H1 (cell line): ENCODE measurements around the gene ARL6IP4. TPM values are rescaled to one million over a fixed set of nuclear protein-coding genes. Genes with fewer than 3 reads are reported as not detected.
A peak's percentile ranks its signal among the peaks of the same experiment; 100 is the strongest.

ENCODE experiments used
- CTCF ChIA-PET: fragments of 300-600 bp; sonication (Branson Sonifier 250); formaldehyde crosslinking; loops from one replicate; lab custom pipeline; 2021; ENCODE audit not compliant: partially characterized antibody; lab: Charles Lee
- POLR2A ChIA-PET: fragments of 300-600 bp; sonication (Branson Sonifier 250); formaldehyde crosslinking; loops from one replicate; lab custom pipeline; 2021; ENCODE audit warnings: inconsistent platforms; ENCODE audit not compliant: partially characterized antibody; lab: Charles Lee
- DNase-seq, 2 experiments: peaks; one replicate each; pipeline versions ENCODE4 v3.0.0 to v3.0.0-alpha.2; 2010 to 2022; ENCODE audit warnings: low spot score in 2 of 2, low read depth in 1 of 2, mixed read lengths in 1 of 2
- FAIRE-seq: peaks from 2 replicates; lab custom pipeline; 2011; peaks lifted over from hg19 to GRCh38; lab: Jason Lieb, UNC
- H2AFZ ChIP-seq: 2 replicates; pipeline ENCODE4 v1.8.1; 2012; ENCODE audit warnings: low read length, inconsistent platforms
- H2AK5ac ChIP-seq: 2 replicates; pipeline ENCODE4 v1.6.1; 2013; ENCODE audit warnings: low read depth, low read length
- H2BK120ac ChIP-seq: replicated peaks from 2 replicates; pipeline ENCODE3; 2013; ENCODE audit warnings: low read depth, low read length, inconsistent platforms
- H2BK12ac ChIP-seq: 2 replicates; pipeline ENCODE4 v1.6.1; 2013; ENCODE audit warnings: low read depth, low read length
- H2BK15ac ChIP-seq: 2 replicates; pipeline ENCODE4 v1.6.1; 2013; ENCODE audit warnings: low read length
- H2BK20ac ChIP-seq: 2 replicates; pipeline ENCODE4 v1.6.1; 2013; ENCODE audit warnings: low read length
- H2BK5ac ChIP-seq: 2 replicates; pipeline ENCODE4 v1.6.1; 2013; ENCODE audit warnings: low read depth, low read length
- H3K14ac ChIP-seq: 2 replicates; pipeline ENCODE4 v1.6.1; 2013; ENCODE audit warnings: inconsistent platforms; ENCODE audit not compliant: insufficient read length
- H3K18ac ChIP-seq: 2 replicates; pipeline ENCODE4 v1.6.1; 2013; ENCODE audit warnings: low read length; ENCODE audit errors: extremely low read depth
- H3K23ac ChIP-seq: 2 replicates; pipeline ENCODE4 v1.6.1; 2013; ENCODE audit warnings: inconsistent platforms; ENCODE audit not compliant: insufficient read length
- H3K23me2 ChIP-seq: 2 replicates; pipeline ENCODE4 v1.6.1; 2013; ENCODE audit warnings: low read depth, low read length
- H3K27ac ChIP-seq: 2 replicates; pipeline ENCODE4 v1.6.1; 2011; ENCODE audit warnings: low read depth, low read length, inconsistent platforms
- H3K27me3 ChIP-seq, 4 experiments: replicated peaks in 1 of 4; 1 replicate in 1 of 4; 2 replicates in 3 of 4; pipeline versions ENCODE4 v1.6.1 to v1.8.1; 2011 to 2013; ENCODE audit warnings: low read length in 3 of 4, mild to moderate bottlenecking in 3 of 4, inconsistent platforms in 2 of 4, mixed read lengths in 2 of 4, moderate library complexity in 1 of 4; ENCODE audit not compliant: control insufficient read depth in 3 of 4, insufficient read depth in 3 of 4; ENCODE audit errors: extremely low read depth in 1 of 4
- H3K36me3 ChIP-seq, 4 experiments: 2 replicates each; pipeline versions ENCODE4 v1.6.1 to v1.8.1; 2011 to 2013; ENCODE audit warnings: mild to moderate bottlenecking in 4 of 4, low read length in 3 of 4, moderate library complexity in 2 of 4, control low read depth in 1 of 4, inconsistent platforms in 1 of 4; ENCODE audit not compliant: insufficient read depth in 4 of 4, control insufficient read depth in 2 of 4
- H3K4ac ChIP-seq: replicated peaks from 2 replicates; pipeline ENCODE3; 2013; ENCODE audit warnings: low read length, low read depth, mixed read lengths, inconsistent platforms; ENCODE audit not compliant: insufficient read length
- H3K4me1 ChIP-seq, 4 experiments: replicated peaks in 1 of 4; 1 replicate in 1 of 4; 2 replicates in 3 of 4; pipeline versions ENCODE4 v1.6.1 to v1.8.1; 2011 to 2013; ENCODE audit warnings: low read length in 3 of 4, inconsistent platforms in 2 of 4, mixed read lengths in 1 of 4; ENCODE audit not compliant: insufficient read depth in 4 of 4, control insufficient read depth in 3 of 4
- H3K4me2 ChIP-seq, 2 experiments: 2 replicates each; pipeline versions ENCODE4 v1.6.1 to v1.8.1; 2011 to 2013; ENCODE audit warnings: low read depth in 2 of 2, low read length in 2 of 2, control low read depth in 1 of 2, inconsistent platforms in 1 of 2, mild to moderate bottlenecking in 1 of 2; ENCODE audit not compliant: insufficient read depth in 1 of 2
- H3K4me3 ChIP-seq, 4 experiments: fragments of 200-600, 300-600 bp in 1 of 4; sonication (generic), shearing (Covaris generic), sonication (Bioruptor Twin) in 1 of 4; 2 replicates each; pipeline versions ENCODE4 v1.5.1 to v1.8.1; 2011 to 2016; ENCODE audit warnings: low read length in 4 of 4, low read depth in 3 of 4, control low read depth in 2 of 4, inconsistent platforms in 2 of 4, mild to moderate bottlenecking in 2 of 4, mixed read lengths in 1 of 4, moderate library complexity in 1 of 4; ENCODE audit not compliant: insufficient read depth in 2 of 4; ENCODE audit errors: extremely low read depth in 1 of 4
- H3K56ac ChIP-seq: replicated peaks from 2 replicates; pipeline ENCODE3; 2013; ENCODE audit warnings: low read depth, mild to moderate bottlenecking, mixed read lengths, low read length, inconsistent platforms; ENCODE audit not compliant: insufficient read length
- H3K79me1 ChIP-seq: 2 replicates; pipeline ENCODE4 v1.6.1; 2013; ENCODE audit warnings: low read depth, low read length, control low read depth
- H3K79me2 ChIP-seq, 2 experiments: 2 replicates each; pipeline versions ENCODE4 v1.6.1 to v1.8.1; 2012 to 2013; ENCODE audit warnings: low read length in 2 of 2, mild to moderate bottlenecking in 2 of 2, inconsistent platforms in 1 of 2; ENCODE audit not compliant: insufficient read depth in 2 of 2, control insufficient read depth in 1 of 2
- H3K9ac ChIP-seq, 4 experiments: replicated peaks in 1 of 4; 1 replicate in 1 of 4; 2 replicates in 3 of 4; pipeline versions ENCODE4 v1.6.1 to v1.8.1; 2011 to 2013; ENCODE audit warnings: low read depth in 3 of 4, low read length in 3 of 4, control low read depth in 2 of 4, mild to moderate bottlenecking in 2 of 4, moderate library complexity in 2 of 4, inconsistent platforms in 1 of 4; ENCODE audit errors: extremely low read depth in 1 of 4
- H3K9me3 ChIP-seq, 2 experiments: 2 replicates each; pipeline versions ENCODE4 v1.6.1 to v1.8.1; 2012 to 2013; ENCODE audit warnings: mild to moderate bottlenecking in 2 of 2, moderate library complexity in 2 of 2, control low read depth in 1 of 2, inconsistent platforms in 1 of 2, low read depth in 1 of 2, low read length in 1 of 2, mixed read lengths in 1 of 2; ENCODE audit not compliant: insufficient read depth in 2 of 2
- H4K20me1 ChIP-seq, 2 experiments: replicated peaks in 1 of 2; 2 replicates each; pipeline versions ENCODE3 to v1.8.1; 2011 to 2013; ENCODE audit warnings: inconsistent platforms in 2 of 2, low read length in 2 of 2, mild to moderate bottlenecking in 1 of 2; ENCODE audit not compliant: insufficient read depth in 2 of 2, control insufficient read depth in 1 of 2
- H4K5ac ChIP-seq: 2 replicates; pipeline ENCODE4 v1.6.1; 2013; ENCODE audit warnings: low read length, low read depth, mixed read lengths, inconsistent platforms; ENCODE audit not compliant: insufficient read length
- H4K8ac ChIP-seq: 2 replicates; pipeline ENCODE4 v1.8.0; 2013; ENCODE audit warnings: mild to moderate bottlenecking, moderate library complexity, low read length, inconsistent platforms; ENCODE audit not compliant: insufficient read depth; ENCODE audit errors: extremely low read depth
- H4K91ac ChIP-seq: replicated peaks from 2 replicates; pipeline ENCODE3; 2013; ENCODE audit warnings: low read length, mixed read lengths, inconsistent platforms; ENCODE audit not compliant: insufficient read length
- BCL11A ChIP-seq, 2 experiments: IDR thresholded peaks; one replicate each; pipeline ENCODE4 v1.6.1; 2011; ENCODE audit warnings: low read depth in 2 of 2, low read length in 2 of 2, mild to moderate bottlenecking in 2 of 2
- BRCA1 ChIP-seq: IDR thresholded peaks from 2 replicates; pipeline ENCODE4 v1.6.1; 2012; ENCODE audit warnings: low read depth, low read length, improper control_type of control experiment
- EGR1 ChIP-seq: IDR thresholded peaks from 2 replicates; pipeline ENCODE4 v1.6.1; 2011; ENCODE audit warnings: low read depth, low read length, borderline replicate concordance
- WGBS, 2 experiments: shearing (Covaris generic) in 1 of 2; methylation state at CpG; one replicate each; pipeline versions ENCODE4 v1.1.6 to v1.1.7; 2013 to 2015; ENCODE audit warnings: low lambda C conversion rate in 2 of 2, mixed read lengths in 2 of 2, inconsistent platforms in 1 of 2, low coverage in 1 of 2, missing lambda C conversion rate in 1 of 2; ENCODE audit not compliant: insufficient replicate concordance in 2 of 2, insufficient coverage in 1 of 2, insufficient read length in 1 of 2; ENCODE audit errors: extremely low coverage in 1 of 2, missing lambda C conversion rate in 1 of 2; 5-methylcytosine and 5-hydroxymethylcytosine counted together
- polyA plus RNA-seq, 7 experiments: library from polyadenylated mRNA; depleted of rRNA in 3 of 7; stranded (reverse) in 5 of 7; unstranded in 2 of 7; fragments of >200 nt in 5 of 7; fragments of 200-250 nt in 2 of 7; gene quantifications; 1 replicate in 5 of 7; 2 replicates in 1 of 7; 4 replicates in 1 of 7; pipeline versions ENCODE4 v1.2.1 to v1.2.3, GENCODE V29; 2011 to 2013; ENCODE audit warnings: missing spikeins in 2 of 7, mixed read lengths in 2 of 7
- total RNA-seq: library from RNA; stranded (reverse); fragmentation: NEBNext Ultra II Directional; extraction: Animal tissue kit (Norgen Biotek cat#: 25700); gene quantifications from 2 replicates; pipeline ENCODE4 v1.2.1, GENCODE V29; 2021

Gene ARL6IP4
- total and polyA plus RNA-seq, 2 of the 8 experiments (the other 6 are each of a cell fraction or from before 2014, with no cell fraction given), result 76.4 to 109 TPM

DNA sequence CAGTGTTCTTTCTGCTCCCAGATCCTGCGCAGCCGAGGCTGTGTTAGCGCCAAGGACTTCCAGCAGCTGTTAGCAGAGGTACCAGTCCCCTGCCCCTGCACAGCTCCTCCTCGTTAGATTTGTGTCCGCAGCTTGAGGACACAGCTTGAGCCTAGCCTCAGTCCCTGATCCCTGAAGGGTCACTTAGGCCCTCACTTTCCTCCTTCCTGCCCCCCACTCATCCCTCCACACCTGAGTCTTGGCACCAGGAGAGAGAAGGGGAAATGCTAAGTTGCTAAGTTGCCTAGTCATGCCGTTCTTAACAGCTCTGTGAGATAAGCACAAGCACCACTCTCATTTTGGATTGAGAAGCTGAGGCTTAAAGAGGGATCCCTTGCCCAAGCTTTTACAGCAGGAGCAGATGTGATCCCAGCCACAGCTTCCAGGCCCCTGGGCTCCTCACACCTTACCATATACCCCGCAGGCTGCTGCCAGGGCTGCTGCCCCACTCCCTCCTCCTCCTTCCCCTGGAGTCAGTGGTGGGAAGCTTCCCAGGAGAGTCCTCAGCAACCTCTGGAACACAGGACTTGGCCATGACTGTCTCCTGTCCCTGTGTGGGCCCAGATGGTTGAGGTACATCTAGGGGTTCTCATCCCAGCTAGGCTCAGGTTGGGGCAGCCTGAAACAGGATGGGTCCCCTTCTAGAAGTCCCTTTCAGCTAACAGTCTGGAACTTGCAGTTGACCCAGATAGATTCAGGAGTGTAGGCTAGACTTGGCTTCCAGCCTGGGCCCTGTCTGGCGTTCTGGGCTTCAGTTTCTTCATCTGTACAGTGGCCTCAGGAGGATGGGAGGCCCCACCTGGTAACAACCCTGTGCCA lies 4.5 kb upstream of the ARL6IP4 start:
- Histone ChIP-seq H3K4me2 (peak overlapping the region; percentile 83 to 96), H3K9ac (peak overlapping the region; percentile 41 to 81 (median 74); a peak in 6 of 7 replicates), H4K5ac (no peak overlapping the region), H3K27me3 (no peaks in the 10 kb centered on the region), H2BK5ac (no peak overlapping the region), H2BK12ac (no peak overlapping the region), H3K18ac (no peak overlapping the region), H3K14ac (no peak overlapping the region), H3K23me2 (peaks cover 18% of the 10 kb centered on the region), H4K8ac (no peak overlapping the region), H2BK20ac (no peak overlapping the region), H3K4me3 (peak overlapping the region; percentile 85 to 96 (median 89)), H2AFZ (no peak overlapping the region), H3K36me3 (no peaks in the 10 kb centered on the region), H3K79me1 (peaks cover 7% of the 10 kb centered on the region; the same call in 1 of the 2 replicates), H2AK5ac (no peak overlapping the region), H4K20me1 (peaks cover 0 to 4% of the 10 kb centered on the region in 2 experiments), H3K4me1 (peaks cover 0 to 15% (median 8%) of the 10 kb centered on the region in 4 experiments; a peak in 6 of 7 replicates), H3K9me3 (no peaks in the 10 kb centered on the region), H3K79me2 (peaks cover 0 to 10% of the 10 kb centered on the region in 2 experiments; a peak in 1 of 4 replicates), H3K23ac (no peak overlapping the region), H4K91ac (no peak overlapping the region), H3K27ac (no peak overlapping the region), H3K56ac (no peak overlapping the region), H3K4ac (no peak overlapping the region), H2BK120ac (no peak overlapping the region), H2BK15ac (no peak overlapping the region)
- DNase-seq (no peak), FAIRE-seq (no peak)
- TF ChIP-seq EGR1 (no peak), BRCA1 (no peak), BCL11A (IDR thresholded peaks at IDR 0.05; ENCODE audit: low read depth in 2 of 2, low read length in 2 of 2) (no peak)
- ChIA-PET CTCF (interaction anchor here (0.8 to 1.7 kb wide), 5 partner anchors 43 to 129 kb away, joined by 3 read pairs; no protein-coding TSS in a partner anchor), POLR2A (interaction anchor here (1.0 to 3.3 kb wide), 12 partner anchors 8 to 257 kb away, joined by 3 to 21 read pairs (median 4); partner anchors contain the start of genes ABCB9, HIP1R, MPHOSPH9 and MTRFR)
- WGBS, 2 experiments, result 46% methylated on average over 8 of the region's 8 CpGs; no CpG with 5 or more reads in 1 of the 2 experiments
